Thyroid gland (tissue), 4 donors: ENCODE measurements around the gene GPSM1.

ENCODE experiments used
- POLR2A ChIP-seq, 2 donors: fragments of 450-650 bp; IDR thresholded peaks; one replicate each; pipeline ENCODE4 v1.6.1; 2017; ENCODE audit warnings: antibody characterized with exemption in 2 of 2, mild to moderate bottlenecking in 2 of 2, moderate library complexity in 1 of 2
- TF ChIP-seq, protein P1 (sequence below), 6 experiments: fragments of 200-600 bp in 3 of 6; fragments of 450-650 bp in 3 of 6; sonication (generic) in 3 of 6; IDR thresholded peaks; one replicate each; pipeline ENCODE4 v1.5.1; 2016 to 2019; ENCODE audit warnings: antibody characterized with exemption in 6 of 6, mild to moderate bottlenecking in 2 of 6, inconsistent platforms in 1 of 6, moderate library complexity in 1 of 6

DNA sequence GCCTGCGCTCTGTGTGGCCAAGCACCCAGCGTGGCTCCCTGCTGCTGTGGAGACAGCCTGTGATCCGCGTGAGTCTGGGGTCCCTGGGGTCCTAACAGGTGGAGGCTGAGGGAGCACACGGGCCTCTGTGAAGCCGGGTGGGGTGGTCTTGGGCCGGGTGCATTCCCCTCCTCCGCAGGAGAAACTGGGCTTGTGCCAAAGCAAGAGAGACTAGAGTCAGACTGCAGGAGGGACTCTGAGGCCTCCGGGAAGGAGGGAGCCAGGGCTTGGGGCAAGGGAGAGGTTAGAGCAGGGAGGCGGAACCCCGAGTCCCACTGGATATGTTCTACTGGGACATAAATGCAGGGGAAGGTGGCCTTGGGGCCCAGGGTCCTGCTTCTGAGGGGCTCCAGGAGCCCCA is 25.7 kb downstream of the GPSM1 start:
- TF ChIP-seq, protein P1, sequence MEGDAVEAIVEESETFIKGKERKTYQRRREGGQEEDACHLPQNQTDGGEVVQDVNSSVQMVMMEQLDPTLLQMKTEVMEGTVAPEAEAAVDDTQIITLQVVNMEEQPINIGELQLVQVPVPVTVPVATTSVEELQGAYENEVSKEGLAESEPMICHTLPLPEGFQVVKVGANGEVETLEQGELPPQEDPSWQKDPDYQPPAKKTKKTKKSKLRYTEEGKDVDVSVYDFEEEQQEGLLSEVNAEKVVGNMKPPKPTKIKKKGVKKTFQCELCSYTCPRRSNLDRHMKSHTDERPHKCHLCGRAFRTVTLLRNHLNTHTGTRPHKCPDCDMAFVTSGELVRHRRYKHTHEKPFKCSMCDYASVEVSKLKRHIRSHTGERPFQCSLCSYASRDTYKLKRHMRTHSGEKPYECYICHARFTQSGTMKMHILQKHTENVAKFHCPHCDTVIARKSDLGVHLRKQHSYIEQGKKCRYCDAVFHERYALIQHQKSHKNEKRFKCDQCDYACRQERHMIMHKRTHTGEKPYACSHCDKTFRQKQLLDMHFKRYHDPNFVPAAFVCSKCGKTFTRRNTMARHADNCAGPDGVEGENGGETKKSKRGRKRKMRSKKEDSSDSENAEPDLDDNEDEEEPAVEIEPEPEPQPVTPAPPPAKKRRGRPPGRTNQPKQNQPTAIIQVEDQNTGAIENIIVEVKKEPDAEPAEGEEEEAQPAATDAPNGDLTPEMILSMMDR (IDR thresholded peaks at IDR 0.05): no peak
- TF ChIP-seq POLR2A (IDR thresholded peaks at IDR 0.05): no peak
